NCI-H2171 (cell line): Measurements from ENCODE around the gene KRTAP10-9.
"Not testable (repeated sequence)": the region's sequence is repeated elsewhere in the genome, so short reads cannot be mapped to it uniquely, and the experiment has no call there.

Experiments used
- DNase-seq: peaks from one replicate; lab custom pipeline; 2025; lab: John Stamatoyannopoulos, UW

Gene KRTAP10-9

GRCh38 chr21:44643741-44644310, 16.9 kb downstream of the KRTAP10-9 start:
- no peak for DNase-seq

DNA sequence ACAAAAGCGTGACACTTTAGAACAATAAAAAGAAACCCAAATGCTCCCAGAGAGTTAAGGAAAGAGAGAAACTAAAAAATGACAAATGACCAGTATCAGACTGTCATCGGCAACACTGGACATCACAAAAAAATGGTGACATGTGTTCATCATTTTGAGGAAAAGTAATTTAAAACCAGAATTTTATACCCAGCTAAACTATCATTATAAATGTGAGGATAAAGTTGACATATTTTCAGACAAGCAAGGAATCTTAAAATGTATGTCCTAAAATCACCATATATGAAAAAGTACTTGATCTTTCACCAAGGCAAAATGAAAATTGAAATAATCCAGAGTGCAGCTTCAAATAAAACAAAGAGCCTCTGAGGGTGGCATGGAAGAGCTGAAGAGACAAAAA, 18.0 kb downstream of the KRTAP10-9 start:
- no peak for DNase-seq

GRCh38 chr21:44646366-44647221, 19.7 kb downstream of the KRTAP10-9 start, which contains the start of gene KRTAP10-11:
Gene KRTAP10-11 (plus strand): TSS chr21:44646414. CDS start chr21:44646459, 45 bp downstream.
- not testable (repeated sequence) for DNase-seq

DNA sequence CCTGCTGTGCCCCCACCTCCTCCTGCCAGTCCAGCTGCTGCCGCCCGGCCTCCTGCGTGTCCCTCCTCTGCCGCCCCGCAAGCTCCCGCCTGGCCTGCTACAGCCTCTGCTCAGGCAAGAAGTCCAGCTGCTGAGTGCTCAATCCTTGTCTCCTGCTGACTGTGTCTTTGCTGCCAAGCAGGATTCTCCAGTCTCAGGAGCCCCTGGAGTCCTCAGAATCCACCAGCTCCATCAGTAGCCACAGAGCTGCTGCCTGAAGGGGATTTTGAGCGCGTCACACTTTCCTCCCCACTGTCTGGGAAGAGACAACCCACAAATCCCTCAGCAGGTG, 20.3 kb downstream of the KRTAP10-9 start:
- no peak for DNase-seq

DNA sequence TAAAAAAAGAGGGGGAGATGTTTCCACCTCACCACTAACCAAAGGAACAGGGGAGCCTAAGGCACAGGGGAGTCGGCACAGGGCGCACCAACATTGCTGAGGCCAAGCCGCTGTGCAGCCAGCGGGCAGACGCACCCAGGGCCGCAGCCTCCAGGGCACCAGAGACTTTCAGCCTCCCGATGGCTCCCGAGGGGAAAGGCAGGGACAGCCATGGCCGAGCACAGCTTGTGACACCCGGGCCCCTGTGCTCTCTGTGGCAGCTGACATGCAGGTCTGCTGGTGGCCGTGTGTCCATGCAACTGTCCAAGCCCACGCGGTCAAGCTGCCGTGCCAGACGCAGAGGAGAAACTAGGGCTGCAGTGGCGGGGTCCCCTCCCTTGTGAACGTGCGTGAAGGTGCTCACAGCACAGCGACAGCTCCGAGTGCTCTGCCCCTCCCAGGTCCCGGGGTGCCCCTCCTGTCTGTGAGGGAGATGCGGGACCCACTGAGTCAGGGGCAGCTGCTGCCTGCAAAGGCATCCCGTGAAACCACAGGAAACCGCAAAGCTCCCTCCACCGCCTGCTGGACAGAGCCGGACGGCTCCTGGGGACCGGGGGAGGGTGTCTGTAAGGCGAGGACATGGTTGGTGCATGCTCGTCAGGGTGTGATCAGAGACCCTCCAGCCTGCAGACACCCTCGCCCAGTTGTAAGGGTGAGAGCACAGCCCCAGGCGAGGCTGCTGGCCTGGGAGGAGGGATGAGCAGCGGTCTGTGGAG, 21.8 kb downstream of the KRTAP10-9 start:
- DNase-seq: no peak

DNA sequence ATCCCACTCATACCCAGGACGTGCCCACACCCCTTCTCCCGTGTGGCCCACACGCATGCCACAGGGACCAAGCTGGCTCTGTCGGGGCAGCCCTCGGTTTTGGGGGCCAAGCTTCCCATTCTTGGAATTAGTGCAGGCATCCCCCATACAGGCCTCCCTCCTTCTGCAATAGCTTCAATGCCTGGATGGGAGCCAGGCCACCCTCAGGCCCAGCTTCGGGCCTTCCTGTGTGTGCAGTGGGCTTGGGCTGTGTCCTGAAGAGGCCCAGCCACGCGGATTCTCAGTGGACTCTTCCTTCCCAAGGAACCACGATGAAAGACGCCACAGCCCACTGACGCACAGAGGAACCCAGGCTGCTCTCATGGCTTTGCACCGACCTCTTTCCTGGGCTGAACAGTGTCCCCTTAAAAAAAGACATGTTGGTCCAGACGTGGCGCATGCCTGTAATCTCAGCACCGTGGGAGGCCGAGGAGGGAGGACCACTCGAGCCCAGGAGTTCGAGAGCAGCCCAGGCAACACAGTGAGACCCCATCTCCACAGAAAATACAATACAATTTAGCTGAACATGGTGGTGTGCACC, 22.7 kb downstream of the KRTAP10-9 start:
- no peak for DNase-seq

GRCh38 chr21:44650265-44650972, 23.5 kb downstream of the KRTAP10-9 start:
- no peak for DNase-seq

GRCh38 chr21:44650973-44651675, 24.2 kb downstream of the KRTAP10-9 start:
- DNase-seq: no peak

DNA sequence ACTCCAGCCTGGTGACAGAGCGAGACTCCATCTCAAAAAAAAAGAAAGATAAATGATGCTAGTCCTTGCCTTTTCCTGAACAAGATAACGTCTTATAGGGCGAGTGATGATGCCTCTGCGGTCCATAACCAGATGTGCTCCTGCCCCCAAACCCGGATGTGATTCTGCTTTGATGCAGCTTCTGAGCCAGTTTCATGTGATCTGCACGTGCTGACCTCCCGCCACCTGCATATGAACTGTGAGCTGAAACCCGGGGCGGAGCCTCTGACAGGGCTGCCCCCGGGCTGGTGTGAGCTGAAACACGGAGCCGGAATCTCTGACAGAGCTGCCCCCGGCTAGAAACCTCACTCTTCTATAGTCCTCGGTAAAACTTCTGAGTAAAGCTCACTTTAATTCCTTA, 26.2 kb downstream of the KRTAP10-9 start:
- DNase-seq: no peak

DNA sequence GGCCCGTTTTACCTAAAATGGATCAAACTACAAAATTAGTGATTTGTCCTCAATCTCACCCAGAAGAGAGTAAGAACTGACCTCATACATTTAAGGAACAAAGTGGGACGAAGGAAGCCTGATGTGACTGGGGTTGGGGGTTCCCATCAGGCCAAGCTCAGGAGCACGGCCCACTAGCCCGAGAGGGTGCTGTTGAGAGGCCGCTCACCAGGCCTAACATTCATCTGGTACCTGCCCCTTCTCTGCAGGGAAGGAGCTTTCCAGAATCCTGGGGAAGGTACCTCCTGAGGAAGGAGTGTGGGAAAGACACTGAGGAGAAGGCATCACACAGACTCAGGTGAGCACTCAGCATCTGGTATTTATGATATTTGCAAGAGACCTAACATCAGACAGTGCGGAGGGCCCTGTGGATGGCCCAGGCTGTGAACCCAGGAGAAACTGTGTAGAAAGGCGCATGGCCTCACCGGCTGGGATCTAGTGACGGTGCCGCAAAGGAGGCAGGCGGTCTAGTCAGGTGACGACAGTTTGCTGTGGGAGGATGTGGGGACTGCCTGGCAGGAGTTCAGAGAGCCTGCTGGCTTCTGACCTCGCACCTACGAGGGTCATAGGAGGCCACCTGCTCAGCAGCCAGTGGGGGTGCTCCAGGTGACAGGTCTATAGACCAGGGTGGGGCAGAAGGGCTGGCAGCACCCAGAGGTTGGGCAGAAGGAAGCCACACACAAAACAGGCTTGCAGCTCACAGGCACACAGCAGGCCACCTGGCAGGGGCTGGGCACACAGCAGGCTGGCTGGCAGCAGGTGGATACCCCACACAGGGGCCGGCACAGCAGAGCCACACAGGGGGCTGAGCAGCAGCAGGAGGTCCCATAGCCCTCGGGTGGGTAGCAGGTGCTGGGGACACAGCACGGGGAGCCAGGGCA, 27.0 kb downstream of the KRTAP10-9 start:
- DNase-seq: no peak

DNA sequence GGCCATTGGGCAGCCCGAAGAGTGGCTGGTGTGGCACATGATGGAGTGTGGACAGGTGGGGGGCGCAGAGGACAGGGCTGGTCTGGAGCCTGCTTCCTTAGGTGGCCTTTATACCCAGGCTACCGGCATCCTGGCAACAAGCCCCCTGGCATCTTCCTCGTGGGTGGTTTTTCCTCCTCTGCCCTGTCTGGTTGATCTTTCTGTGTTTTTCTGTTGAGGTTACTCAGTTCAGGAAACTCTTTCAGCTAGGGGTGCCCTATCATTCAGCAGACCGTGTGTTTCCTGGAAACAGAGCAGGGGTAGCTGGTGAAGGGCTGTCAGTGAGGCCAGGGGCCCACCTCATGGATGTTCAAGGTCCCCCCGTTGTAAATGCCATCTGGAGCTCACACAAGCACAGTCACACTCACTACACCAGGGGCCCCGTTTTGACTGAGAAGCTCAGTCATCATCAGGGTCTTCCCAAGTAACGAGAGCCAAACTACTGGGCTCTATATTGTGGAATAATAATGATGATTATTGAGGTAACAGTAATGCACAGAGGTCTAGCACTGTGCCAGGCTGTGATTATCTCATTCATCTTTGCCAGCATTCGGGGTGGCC, 27.8 kb downstream of the KRTAP10-9 start, which contains the start of gene KRTAP12-4:
TSS of gene KRTAP12-4 (minus strand) at position 84 of the 600 bp plus-strand sequence. CDS start at position 39, 45 bp downstream.
- no peak for DNase-seq

- no peak for DNase-seq
Measured at GRCh38 chr21:44656868-44657267, 30.0 kb downstream of the KRTAP10-9 start.

DNA sequence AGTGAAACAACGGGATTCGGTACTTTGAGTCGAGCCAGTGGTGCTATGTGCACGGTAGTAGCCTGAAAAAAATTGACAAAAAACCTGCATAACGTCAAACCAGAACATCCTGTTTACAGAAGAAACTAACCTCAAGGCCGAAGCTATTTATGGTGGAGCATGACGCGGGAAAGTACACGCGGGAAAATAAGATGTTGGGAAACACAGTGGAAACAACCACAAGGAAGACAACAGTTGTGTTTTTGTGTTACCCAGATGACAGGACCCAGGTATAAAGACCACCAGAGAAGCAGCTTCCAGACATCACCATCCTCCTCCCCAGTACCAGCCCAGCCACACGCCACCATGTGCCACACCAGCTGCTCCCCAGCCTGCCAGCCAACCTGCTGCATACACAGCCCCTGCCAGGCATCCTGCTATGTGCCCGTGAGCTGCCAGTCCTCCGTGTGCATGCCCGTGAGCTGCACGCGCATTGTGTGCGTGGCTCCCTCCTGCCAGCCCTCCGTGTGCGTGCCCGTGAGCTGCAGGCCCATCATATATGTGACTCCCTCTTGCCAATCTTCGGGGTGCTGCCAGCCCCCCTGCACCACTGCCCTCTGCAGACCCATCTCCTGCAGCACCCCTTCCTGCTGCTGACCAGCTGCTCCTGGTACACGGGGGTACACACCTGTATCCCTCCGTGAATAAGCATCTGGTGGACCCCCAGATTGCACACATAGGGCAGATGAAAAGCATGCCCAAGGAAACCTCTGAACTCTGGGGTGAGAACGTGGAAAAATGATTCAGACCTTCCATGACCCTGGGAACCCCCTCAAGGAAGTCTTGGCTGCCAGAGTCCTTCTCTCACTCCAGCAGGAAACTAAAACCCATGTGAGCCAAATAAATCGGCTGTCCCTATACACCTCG, 31.0 kb downstream of the KRTAP10-9 start, which contains the start of gene KRTAP12-3:
TSS of gene KRTAP12-3 (plus strand) at position 298 of the 906 bp plus-strand sequence. CDS start at position 346, 48 bp downstream.
- no peak for DNase-seq

DNA sequence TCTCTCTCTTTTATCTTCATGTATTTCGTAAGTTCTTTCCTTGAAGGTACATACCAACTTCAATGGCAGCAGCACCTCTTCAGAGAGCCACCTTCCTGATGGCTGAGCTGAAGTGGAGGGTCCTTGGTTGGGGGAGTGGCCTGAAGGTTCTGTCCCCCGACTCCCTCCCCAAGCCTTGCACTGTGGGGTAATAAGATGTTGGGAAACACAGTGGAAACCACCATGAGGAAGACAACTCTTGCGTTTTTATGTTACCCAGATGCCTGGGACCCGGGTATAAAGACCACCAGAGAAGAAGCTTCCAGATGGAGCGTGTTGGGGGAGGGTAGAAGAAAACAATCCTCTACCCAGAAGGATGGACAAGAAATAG, 31.6 kb downstream of the KRTAP10-9 start:
- DNase-seq: no peak

DNA sequence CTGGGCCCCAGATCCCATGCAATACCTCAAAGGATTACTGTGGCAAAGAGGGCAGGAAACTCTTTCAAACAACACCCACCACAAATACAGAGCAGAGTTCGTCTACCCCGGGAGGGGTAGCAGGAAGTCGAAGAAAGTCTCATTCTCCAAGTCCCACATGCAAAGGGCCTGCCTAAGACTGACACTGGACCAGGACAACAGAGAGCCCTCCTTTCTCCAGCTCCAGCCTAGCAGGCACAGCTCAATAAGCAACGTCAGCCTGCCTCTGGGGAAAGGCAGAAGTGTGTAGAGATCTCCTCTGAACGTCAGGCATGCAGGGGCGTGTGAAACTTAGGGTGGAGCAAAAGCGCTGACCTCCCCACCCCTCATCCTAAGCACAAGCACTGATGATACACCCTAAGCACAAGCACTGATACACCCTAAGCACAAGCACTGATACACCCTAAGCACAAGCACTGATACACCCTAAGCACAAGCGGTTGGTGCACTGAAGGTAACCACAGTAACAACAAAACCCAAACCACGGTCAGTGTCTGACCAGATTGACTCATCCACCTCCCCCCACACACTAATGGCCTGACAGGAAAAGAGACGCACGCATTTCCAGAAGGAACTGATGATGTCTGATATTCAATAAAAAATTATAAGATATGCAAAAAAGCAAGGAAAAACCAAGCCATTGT, 32.2 kb downstream of the KRTAP10-9 start:
- no peak for DNase-seq

DNA sequence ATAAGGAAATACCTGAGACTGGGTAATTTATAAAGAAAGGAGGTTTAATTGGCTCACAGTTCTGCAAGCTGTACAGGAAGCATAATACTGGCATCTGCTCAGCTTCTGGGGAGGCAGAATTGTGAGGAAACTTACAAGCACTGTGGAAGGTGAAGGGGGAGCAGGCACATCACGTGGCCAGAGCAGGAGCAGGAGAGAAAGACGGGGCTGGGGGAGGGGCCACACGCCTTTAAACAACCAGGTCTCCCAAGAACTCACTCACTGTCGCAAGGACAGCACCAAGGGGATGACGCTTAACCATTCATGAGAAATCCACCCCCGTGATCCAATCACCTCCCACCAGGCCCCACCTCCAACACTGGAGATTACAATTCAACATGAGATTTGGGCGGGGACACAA, 34.7 kb downstream of the KRTAP10-9 start:
- not testable (repeated sequence) for DNase-seq

DNA sequence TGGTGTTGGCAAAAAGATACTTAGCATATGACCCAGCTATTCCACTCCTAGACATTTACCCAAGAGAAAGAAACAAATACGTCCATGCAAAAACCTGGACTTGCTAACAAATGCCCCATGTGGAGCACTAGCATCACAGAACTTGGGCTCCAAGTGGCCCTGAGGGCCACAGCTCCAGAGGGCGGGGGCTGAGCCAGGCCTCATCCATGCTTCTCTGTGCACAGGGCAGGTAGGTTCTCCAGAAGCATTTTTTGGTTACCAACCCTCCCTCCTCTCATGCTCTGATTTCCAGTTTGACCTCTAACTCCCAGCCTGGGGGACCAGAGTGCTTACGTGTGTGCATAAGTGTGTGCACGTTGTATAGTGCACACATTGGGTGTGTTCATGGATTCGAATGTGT, 37.8 kb downstream of the KRTAP10-9 start:
- DNase-seq: no peak
